HepG2 (cell line): Measurements from ENCODE around the gene TTYH2. TPM values are rescaled to one million over a fixed set of nuclear protein-coding genes. Genes with fewer than 3 reads are reported as not detected.

Experiments used
- ATAC-seq: fragments of 200-7000 bp; cut with Tn5 transposase; 3 replicates; pipeline ENCODE4 v1.9.1; 2020; ENCODE audit warnings: mild to moderate bottlenecking, moderate library complexity
- BruUV-seq: library from RNA; stranded (reverse); fragments of 400-500 nt; replicated peaks from 2 replicates; lab custom pipeline; 2021; lab: Mats Ljungman, UMichigan
- CTCF ChIA-PET: fragments of 300-600 bp; formaldehyde crosslinking; extraction: SDS; loops from one replicate; lab custom pipeline; 2021; ENCODE audit warnings: low total read pairs, inconsistent platforms, low intra/inter-chr PET ratio; lab: Yijun Ruan, JAX
- POLR2A ChIA-PET: fragments of 350-600 bp; sonication (Branson Sonifier 250); formaldehyde crosslinking; loops from one replicate; lab custom pipeline; 2020; ENCODE audit warnings: antibody characterized with exemption, inconsistent platforms; lab: Yijun Ruan, JAX
- DNase-seq: peaks from one replicate; pipeline ENCODE4 v3.0.0-alpha.2; 2015; ENCODE audit warnings: low spot score
- FAIRE-seq: peaks from 3 replicates; lab custom pipeline; 2011; peaks lifted over from hg19 to GRCh38; lab: Jason Lieb, UNC
- H2AFZ ChIP-seq: one replicate; pipeline ENCODE4 v1.6.1; 2011; ENCODE audit warnings: low read length, inconsistent platforms
- H3K27ac ChIP-seq: fragments of 300-600 bp; 3 replicates; pipeline ENCODE4 v1.8.0; 2011; ENCODE audit warnings: mixed run types, mild to moderate bottlenecking, mixed read lengths, low read length, inconsistent platforms; ENCODE audit not compliant: insufficient read depth; ENCODE audit errors: extremely low read length
- H3K27me3 ChIP-seq, 2 experiments: fragments of 200-600 bp in 1 of 2; 2 replicates in 1 of 2; 3 replicates in 1 of 2; pipeline versions ENCODE4 v1.6.0 to v1.8.0; 2011; ENCODE audit warnings: low read length in 2 of 2, mild to moderate bottlenecking in 2 of 2, moderate library complexity in 2 of 2, inconsistent platforms in 1 of 2; ENCODE audit not compliant: insufficient read depth in 2 of 2, control insufficient read depth in 1 of 2
- H3K36me3 ChIP-seq, 2 experiments: fragments of 200-600 bp in 1 of 2; replicated peaks in 1 of 2; 2 replicates in 1 of 2; 3 replicates in 1 of 2; pipeline versions ENCODE4 v1.5.1 to v1.8.0; 2011; ENCODE audit warnings: low read length in 2 of 2, inconsistent platforms in 1 of 2; ENCODE audit not compliant: insufficient read depth in 2 of 2, control insufficient read depth in 1 of 2
- H3K4me1 ChIP-seq: 2 replicates; pipeline ENCODE4 v1.5.1; 2012; ENCODE audit warnings: low read length, inconsistent platforms; ENCODE audit not compliant: insufficient read depth
- H3K4me2 ChIP-seq: 2 replicates; pipeline ENCODE4 v1.6.0; 2011; ENCODE audit warnings: low read depth, low read length, inconsistent platforms
- H3K4me3 ChIP-seq, 3 experiments: fragments of 200-600 bp in 1 of 3; sonication (generic), shearing (Covaris generic) in 1 of 3; replicated peaks in 1 of 3; 2 replicates each; pipeline ENCODE4 v1.5.1; 2011 to 2016; ENCODE audit warnings: low read length in 3 of 3, inconsistent platforms in 2 of 3, low read depth in 2 of 3, mild to moderate bottlenecking in 2 of 3, control low read depth in 1 of 3, mixed read lengths in 1 of 3; ENCODE audit not compliant: insufficient read depth in 1 of 3
- H3K79me2 ChIP-seq: one replicate; pipeline ENCODE4 v1.6.1; 2011; ENCODE audit warnings: low read length, inconsistent platforms; ENCODE audit not compliant: insufficient read depth
- H3K9ac ChIP-seq: 2 replicates; pipeline ENCODE4 v1.6.0; 2011; ENCODE audit warnings: mild to moderate bottlenecking, low read depth, low read length, inconsistent platforms; ENCODE audit not compliant: insufficient read depth
- H3K9me3 ChIP-seq: 2 replicates; pipeline ENCODE4 v1.5.1; 2012; ENCODE audit warnings: mild to moderate bottlenecking, low read length
- H4K20me1 ChIP-seq: 2 replicates; pipeline ENCODE4 v1.6.0; 2011; ENCODE audit warnings: inconsistent platforms, mild to moderate bottlenecking, low read length, moderate library complexity; ENCODE audit not compliant: insufficient read depth
- ETV5 ChIP-seq: IDR thresholded peaks from 2 replicates; pipeline ENCODE4 v1.6.1; 2018; ENCODE audit warnings: missing biosample characterization, missing genetic modification reagents, inconsistent platforms, borderline replicate concordance
- IKZF1 ChIP-seq: fragments of 450-650 bp; IDR thresholded peaks from 2 replicates; pipeline ENCODE4 v1.7.1; 2016
- ZNF30 ChIP-seq: sonication (generic); formaldehyde crosslinking; IDR thresholded peaks from 2 replicates; pipeline ENCODE4 v1.5.0; 2020; ENCODE audit warnings: mild to moderate bottlenecking, missing genetic modification reagents
- ZNF337 ChIP-seq: sonication (generic); formaldehyde crosslinking; IDR thresholded peaks from 2 replicates; pipeline ENCODE4 v1.5.1; 2020; ENCODE audit warnings: missing genetic modification reagents, low read depth, mild to moderate bottlenecking, borderline replicate concordance
- ZNF83 ChIP-seq: sonication (generic); formaldehyde crosslinking; IDR thresholded peaks from 2 replicates; pipeline ENCODE4 v1.4.0; 2020; ENCODE audit warnings: missing genetic modification reagents, mild to moderate bottlenecking, borderline replicate concordance
- ZSCAN22 ChIP-seq: sonication (generic); formaldehyde crosslinking; IDR thresholded peaks from 2 replicates; pipeline ENCODE4 v1.4.0; 2020; ENCODE audit warnings: mild to moderate bottlenecking, missing genetic modification reagents
- WGBS: methylation state at CpG from one replicate; pipeline ENCODE4 v1.1.6; 2017; ENCODE audit warnings: low lambda C conversion rate; 5-methylcytosine and 5-hydroxymethylcytosine counted together
- in situ Hi-C: cut with HindIII; loops from 2 replicates; pipeline ENCODE4 v1.10.0; 2017; ENCODE audit warnings: low pct_unique_long_range_greater_than_20kb; ENCODE audit not compliant: extremely low pct_ligation_motif_present
- intact Hi-C: fragments of 100-400 bp; cut with micrococcal nuclease; formaldehyde crosslinking; loops from one replicate; pipeline ENCODE4 v1.10.0; 2022; ENCODE audit not compliant: unreplicated experiment
- polyA plus RNA-seq, 8 experiments: library from polyadenylated mRNA; depleted of rRNA in 3 of 8; stranded (reverse) in 7 of 8; unstranded in 1 of 8; fragments of >200 nt; fragmentation: Illumina TruSeq in 4 of 8; extraction: Trizol in 4 of 8; gene quantifications; 2 replicates each; pipeline versions ENCODE4 v1.2.1 to v1.2.3, GENCODE V29; 2011 to 2016; ENCODE audit warnings: low read depth in 4 of 8, missing spikeins in 1 of 8, mixed read lengths in 1 of 8; ENCODE audit not compliant: insufficient read depth in 1 of 8
- total RNA-seq, 5 experiments: library from RNA; depleted of rRNA; stranded (reverse); fragments of >200 nt; fragmentation: Illumina TruSeq; extraction: Trizol; gene quantifications; 2 replicates each; pipeline ENCODE4 v1.2.3, GENCODE V29; 2016; ENCODE audit warnings: low read depth in 1 of 5
- TF ChIP-seq, protein P1 (sequence below), 2 experiments: fragments of 450-650 bp in 1 of 2; sonication (generic) in 1 of 2; formaldehyde crosslinking; IDR thresholded peaks; 2 replicates each; pipeline versions ENCODE4 v1.5.0 to v1.8.0; 2020 to 2022; ENCODE audit warnings: mild to moderate bottlenecking in 1 of 2, missing genetic modification reagents in 1 of 2
- TF ChIP-seq, protein P2 (sequence below): fragments of 450-650 bp; IDR thresholded peaks from 2 replicates; pipeline ENCODE4 v1.6.1; 2016
- TF ChIP-seq, protein P3 (sequence below): sonication (generic); formaldehyde crosslinking; IDR thresholded peaks from 2 replicates; pipeline ENCODE4 v1.5.0; 2020; ENCODE audit warnings: mild to moderate bottlenecking, missing genetic modification reagents, moderate library complexity

Gene TTYH2
- total and polyA plus RNA-seq, 2 of the 13 experiments (the other 11 are each of a cell fraction or from before 2014, with no cell fraction given) = 0.77 to 0.96 TPM

DNA sequence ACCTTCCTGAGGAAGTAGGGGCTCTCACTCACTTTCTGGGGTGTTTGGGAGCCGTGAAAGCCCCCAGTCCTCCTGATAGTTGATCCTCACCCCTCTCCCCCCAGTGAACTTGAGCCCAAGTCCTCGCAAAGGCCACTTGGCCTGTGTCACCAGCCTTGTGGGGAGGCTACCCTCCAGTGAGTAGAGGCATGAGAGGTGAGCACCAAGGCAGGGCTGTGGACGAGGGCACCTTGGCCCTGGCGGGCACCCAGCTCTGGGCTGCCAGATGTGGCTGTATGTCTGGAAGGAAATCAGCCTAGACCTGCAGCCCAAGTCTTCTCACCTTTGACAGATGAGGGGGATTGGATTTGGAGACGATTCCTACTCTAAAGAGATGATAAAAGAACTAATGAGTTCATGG, 3.1 kb downstream of the TTYH2 start:
- Histone ChIP-seq H3K4me2 (no peak overlapping the region), H3K9ac (no peak overlapping the region), H3K4me1 (peaks cover 37% of the 10 kb centered on the region), H3K79me2 (no peaks in the 10 kb centered on the region), H2AFZ (no peak overlapping the region), H3K9me3 (no peaks in the 10 kb centered on the region), H4K20me1 (no peaks in the 10 kb centered on the region; the same call in 1 of the 2 replicates), H3K36me3 (no peaks in the 10 kb centered on the region), H3K27ac (no peak overlapping the region), H3K27me3 (peaks cover 0 to 8% of the 10 kb centered on the region in 2 experiments; a peak in 3 of 5 replicates), H3K4me3 (no peak overlapping the region)
- intact Hi-C loops (no loop called here), in situ Hi-C loops (no loop called here)
- ChIA-PET POLR2A (no interaction called here), CTCF (no interaction called here)
- 31% methylated on average over 5 of the region's 5 CpGs for WGBS
- TF ChIP-seq ETV5 (CRISPR knock-in tag) (no peak), IKZF1 (no peak), ZNF337 (CRISPR knock-in tag) (no peak), ZNF83 (no peak), ZNF30 (CRISPR knock-in tag) (no peak)
- TF ChIP-seq, protein P1, sequence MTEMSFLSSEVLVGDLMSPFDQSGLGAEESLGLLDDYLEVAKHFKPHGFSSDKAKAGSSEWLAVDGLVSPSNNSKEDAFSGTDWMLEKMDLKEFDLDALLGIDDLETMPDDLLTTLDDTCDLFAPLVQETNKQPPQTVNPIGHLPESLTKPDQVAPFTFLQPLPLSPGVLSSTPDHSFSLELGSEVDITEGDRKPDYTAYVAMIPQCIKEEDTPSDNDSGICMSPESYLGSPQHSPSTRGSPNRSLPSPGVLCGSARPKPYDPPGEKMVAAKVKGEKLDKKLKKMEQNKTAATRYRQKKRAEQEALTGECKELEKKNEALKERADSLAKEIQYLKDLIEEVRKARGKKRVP (CRISPR knock-in tag; IDR thresholded peaks at IDR 0.05) = no peak
- ATAC-seq (no peak), DNase-seq (no peak), FAIRE-seq (no peak)
- BruUV-seq = no TSS peak

DNA sequence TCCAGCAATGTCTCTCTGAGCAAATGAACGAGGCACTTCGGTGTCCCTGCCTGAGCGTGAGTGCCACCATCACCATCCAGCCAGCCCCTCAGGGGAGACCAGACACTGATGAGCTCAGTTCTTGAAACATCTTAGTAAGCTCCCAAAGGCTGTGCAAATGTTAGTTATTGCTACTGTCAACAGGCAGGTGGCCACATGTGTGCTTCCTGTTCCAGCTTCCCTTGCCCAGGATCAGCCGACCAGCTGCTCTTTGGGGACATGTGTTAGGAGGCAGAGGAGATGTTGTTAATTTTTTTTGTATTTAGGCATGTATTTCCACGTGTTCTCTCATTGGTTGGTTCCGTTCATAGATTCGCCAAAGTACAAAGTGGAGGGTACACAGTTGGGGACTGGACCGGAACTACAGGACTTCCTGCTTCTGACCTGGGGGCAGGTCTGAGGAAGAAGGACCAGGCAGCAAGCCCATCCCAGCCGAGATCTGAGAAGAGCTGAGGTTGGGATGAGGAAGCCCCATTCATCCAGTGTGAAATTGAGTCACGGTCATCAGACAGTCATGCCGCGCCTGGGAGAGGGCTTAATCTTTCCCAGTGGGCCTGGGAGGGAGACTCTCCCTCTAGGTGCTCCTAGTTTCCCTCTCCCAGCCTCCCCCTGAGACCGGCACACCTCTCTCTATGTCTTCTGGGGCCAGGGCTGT, 3.8 kb downstream of the TTYH2 start:
- no TSS peak for BruUV-seq
- WGBS = 68% methylated on average over 12 of the region's 13 CpGs
- H3K4me3 ChIP-seq = no peak overlapping the region
- no peaks in the 10 kb centered on the region; the same call in 1 of the 2 replicates for H4K20me1 ChIP-seq
- peaks cover 0 to 8% of the 10 kb centered on the region in 2 experiments; a peak in 3 of 5 replicates for H3K27me3 ChIP-seq
- in situ Hi-C loops = no loop called here
- DNase-seq (no peak), FAIRE-seq (no peak), ATAC-seq (no peak)
- peaks cover 30% of the 10 kb centered on the region for H3K4me1 ChIP-seq
- no peaks in the 10 kb centered on the region for H3K36me3 ChIP-seq
- H3K9ac ChIP-seq = no peak overlapping the region
- CTCF ChIA-PET = no interaction called here
- H3K27ac ChIP-seq = no peak overlapping the region
- H3K79me2 ChIP-seq = no peaks in the 10 kb centered on the region
- H2AFZ ChIP-seq = no peak overlapping the region
- H3K4me2 ChIP-seq = no peak overlapping the region
- H3K9me3 ChIP-seq = no peaks in the 10 kb centered on the region
- intact Hi-C loops = no loop called here
- TF ChIP-seq, protein P2, sequence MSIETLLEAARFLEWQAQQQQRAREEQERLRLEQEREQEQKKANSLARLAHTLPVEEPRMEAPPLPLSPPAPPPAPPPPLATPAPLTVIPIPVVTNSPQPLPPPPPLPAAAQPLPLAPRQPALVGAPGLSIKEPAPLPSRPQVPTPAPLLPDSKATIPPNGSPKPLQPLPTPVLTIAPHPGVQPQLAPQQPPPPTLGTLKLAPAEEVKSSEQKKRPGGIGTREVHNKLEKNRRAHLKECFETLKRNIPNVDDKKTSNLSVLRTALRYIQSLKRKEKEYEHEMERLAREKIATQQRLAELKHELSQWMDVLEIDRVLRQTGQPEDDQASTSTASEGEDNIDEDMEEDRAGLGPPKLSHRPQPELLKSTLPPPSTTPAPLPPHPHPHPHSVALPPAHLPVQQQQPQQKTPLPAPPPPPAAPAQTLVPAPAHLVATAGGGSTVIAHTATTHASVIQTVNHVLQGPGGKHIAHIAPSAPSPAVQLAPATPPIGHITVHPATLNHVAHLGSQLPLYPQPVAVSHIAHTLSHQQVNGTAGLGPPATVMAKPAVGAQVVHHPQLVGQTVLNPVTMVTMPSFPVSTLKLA = peak; percentile 53
- TF ChIP-seq ZSCAN22 (CRISPR knock-in tag) = no peak
- TF ChIP-seq, protein P3, sequence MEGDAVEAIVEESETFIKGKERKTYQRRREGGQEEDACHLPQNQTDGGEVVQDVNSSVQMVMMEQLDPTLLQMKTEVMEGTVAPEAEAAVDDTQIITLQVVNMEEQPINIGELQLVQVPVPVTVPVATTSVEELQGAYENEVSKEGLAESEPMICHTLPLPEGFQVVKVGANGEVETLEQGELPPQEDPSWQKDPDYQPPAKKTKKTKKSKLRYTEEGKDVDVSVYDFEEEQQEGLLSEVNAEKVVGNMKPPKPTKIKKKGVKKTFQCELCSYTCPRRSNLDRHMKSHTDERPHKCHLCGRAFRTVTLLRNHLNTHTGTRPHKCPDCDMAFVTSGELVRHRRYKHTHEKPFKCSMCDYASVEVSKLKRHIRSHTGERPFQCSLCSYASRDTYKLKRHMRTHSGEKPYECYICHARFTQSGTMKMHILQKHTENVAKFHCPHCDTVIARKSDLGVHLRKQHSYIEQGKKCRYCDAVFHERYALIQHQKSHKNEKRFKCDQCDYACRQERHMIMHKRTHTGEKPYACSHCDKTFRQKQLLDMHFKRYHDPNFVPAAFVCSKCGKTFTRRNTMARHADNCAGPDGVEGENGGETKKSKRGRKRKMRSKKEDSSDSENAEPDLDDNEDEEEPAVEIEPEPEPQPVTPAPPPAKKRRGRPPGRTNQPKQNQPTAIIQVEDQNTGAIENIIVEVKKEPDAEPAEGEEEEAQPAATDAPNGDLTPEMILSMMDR (CRISPR knock-in tag) = peak; percentile 14; the same call in 1 of the 2 replicates
- TF ChIP-seq, all 625 proteins: peak for 2
- POLR2A ChIA-PET = no interaction called here
